ENCODE data around the gene DNAJC1.

Gene DNAJC1

GRCh38 chr10:22006379-22006884, 2.9 kb upstream of the DNAJC1 start:
- DNase-seq = no peak

- no peak for DNase-seq
Measured at GRCh38 chr10:22005763-22006162, 2.2 kb upstream of the DNAJC1 start.

- DNase-seq = no peak
Measured at GRCh38 chr10:22003964-22004281, 393 bp upstream of the DNAJC1 start.

GRCh38 chr10:22002591-22003176, 846 bp downstream of the DNAJC1 start:
- DNase-seq = no peak

GRCh38 chr10:21995557-21995956, 8.0 kb downstream of the DNAJC1 start:
- DNase-seq = no peak

GRCh38 chr10:21993360-21994001, 10.0 kb downstream of the DNAJC1 start:
- no peak for DNase-seq

GRCh38 chr10:21991785-21992184, 11.7 kb downstream of the DNAJC1 start:
- DNase-seq = no peak

GRCh38 chr10:21990449-21990848, 13.1 kb downstream of the DNAJC1 start:
- no peak for DNase-seq

GRCh38 chr10:21989453-21990154, 13.9 kb downstream of the DNAJC1 start:
- peak; percentile 32 for DNase-seq

- no peak for DNase-seq
Measured at GRCh38 chr10:21985541-21985940, 18.0 kb downstream of the DNAJC1 start.

- DNase-seq = no peak
Measured at GRCh38 chr10:21981118-21981517, 22.4 kb downstream of the DNAJC1 start.

- no peak for DNase-seq
Measured at GRCh38 chr10:21980691-21981090, 22.8 kb downstream of the DNAJC1 start.

GRCh38 chr10:21978191-21978862, 25.2 kb downstream of the DNAJC1 start:
- DNase-seq = no peak

- DNase-seq = no peak
Measured at GRCh38 chr10:21976739-21977138, 26.8 kb downstream of the DNAJC1 start.

GRCh38 chr10:21976280-21976679, 27.2 kb downstream of the DNAJC1 start:
- DNase-seq = no peak

GRCh38 chr10:21975378-21975990, 28.0 kb downstream of the DNAJC1 start:
- no peak for DNase-seq

- DNase-seq = no peak
Measured at GRCh38 chr10:21972584-21972983, 30.9 kb downstream of the DNAJC1 start.

GRCh38 chr10:21969326-21970287, 33.9 kb downstream of the DNAJC1 start:
- no peak for DNase-seq

GRCh38 chr10:21964983-21965665, 38.4 kb downstream of the DNAJC1 start:
- DNase-seq = no peak

GRCh38 chr10:21962358-21962757, 41.2 kb downstream of the DNAJC1 start:
- no peak for DNase-seq

GRCh38 chr10:21961847-21962246, 41.7 kb downstream of the DNAJC1 start:
- DNase-seq = no peak

All from stimulated activated CD8-positive, alpha-beta memory T cell treated with anti-CD3 and anti-CD28 coated beads, Interleukin-4, amount 100 ng/mL, for 48 hours (primary cell).